Inflammatory macrophage (primary cell): ENCODE measurements around the gene JMJD6.
"Not testable (repeated sequence)": the region's sequence is repeated elsewhere in the genome, so short reads cannot be mapped to it uniquely, and the experiment has no call there.

Experiments used
- DNase-seq, 2 donors: peaks; one replicate each; pipeline ENCODE4 v3.0.0-alpha.2; 2020 to 2022
- total RNA-seq, 18 experiments: gene quantifications; one replicate each; lab custom pipeline; 2026; ENCODE audit warnings: mixed read lengths in 6 of 18, inconsistent platforms in 2 of 18; lab: John Stamatoyannopoulos, UW

The JMJD6 gene
- 19.4 to 42.8 (median 30.0) reads per million in 18 experiments for total RNA-seq

- DNase-seq, result peak; percentile 95 to 97
These were observed at the start of gene JMJD6 for GRCh38 chr17:76726231-76726775. Gene JMJD6 (minus strand): TSS chr17:76726606. CDS start chr17:76726475, 131 bp downstream.

GRCh38 chr17:76775021-76775600 lies 48.7 kb upstream of the JMJD6 start:
- DNase-seq, result no peak

- DNase-seq, result peak; percentile 1 to 55
These were observed 46.6 kb upstream of the JMJD6 start for GRCh38 chr17:76772842-76773525.

DNA sequence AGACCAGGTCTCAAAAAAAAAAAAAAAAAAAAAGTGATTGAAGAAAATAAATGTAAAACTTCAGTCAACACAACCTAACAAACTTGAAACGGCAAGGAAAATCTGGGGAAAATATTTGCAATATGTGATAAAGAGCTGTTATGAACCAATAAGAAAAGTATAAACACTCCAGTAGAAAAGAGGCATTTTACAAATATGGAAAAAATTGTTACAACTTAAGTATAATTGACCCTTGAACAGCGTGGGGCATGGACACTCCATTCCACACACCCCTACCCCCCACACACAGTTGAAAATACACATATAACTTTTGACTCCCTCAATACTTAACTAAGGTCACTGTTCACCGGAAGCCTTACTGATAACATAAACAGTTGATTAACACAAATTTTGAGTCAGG lies 32.2 kb upstream of the JMJD6 start:
- DNase-seq, result no peak

GRCh38 chr17:76757256-76757655 lies 30.9 kb upstream of the JMJD6 start:
- no peak for DNase-seq

DNA sequence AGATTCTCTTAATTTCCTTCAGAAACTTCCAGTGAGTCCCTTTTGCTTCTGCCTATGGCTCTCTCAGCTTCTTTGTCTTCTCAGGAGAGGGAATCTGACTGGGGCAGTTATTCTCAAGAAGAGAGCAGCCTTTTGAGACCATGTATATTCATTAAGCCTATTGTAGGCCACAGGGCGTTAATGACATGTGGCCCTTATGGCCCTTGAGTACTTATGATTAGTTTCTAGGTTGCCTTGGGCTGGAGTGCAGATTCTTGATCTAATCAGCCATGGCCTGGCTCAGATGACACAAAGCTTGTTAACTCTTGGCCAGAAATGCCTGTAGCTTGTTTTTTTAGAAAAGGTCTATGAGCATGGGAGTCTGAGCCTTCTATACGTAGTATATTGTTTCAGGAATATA lies 28.9 kb upstream of the JMJD6 start:
- no peak for DNase-seq

DNA sequence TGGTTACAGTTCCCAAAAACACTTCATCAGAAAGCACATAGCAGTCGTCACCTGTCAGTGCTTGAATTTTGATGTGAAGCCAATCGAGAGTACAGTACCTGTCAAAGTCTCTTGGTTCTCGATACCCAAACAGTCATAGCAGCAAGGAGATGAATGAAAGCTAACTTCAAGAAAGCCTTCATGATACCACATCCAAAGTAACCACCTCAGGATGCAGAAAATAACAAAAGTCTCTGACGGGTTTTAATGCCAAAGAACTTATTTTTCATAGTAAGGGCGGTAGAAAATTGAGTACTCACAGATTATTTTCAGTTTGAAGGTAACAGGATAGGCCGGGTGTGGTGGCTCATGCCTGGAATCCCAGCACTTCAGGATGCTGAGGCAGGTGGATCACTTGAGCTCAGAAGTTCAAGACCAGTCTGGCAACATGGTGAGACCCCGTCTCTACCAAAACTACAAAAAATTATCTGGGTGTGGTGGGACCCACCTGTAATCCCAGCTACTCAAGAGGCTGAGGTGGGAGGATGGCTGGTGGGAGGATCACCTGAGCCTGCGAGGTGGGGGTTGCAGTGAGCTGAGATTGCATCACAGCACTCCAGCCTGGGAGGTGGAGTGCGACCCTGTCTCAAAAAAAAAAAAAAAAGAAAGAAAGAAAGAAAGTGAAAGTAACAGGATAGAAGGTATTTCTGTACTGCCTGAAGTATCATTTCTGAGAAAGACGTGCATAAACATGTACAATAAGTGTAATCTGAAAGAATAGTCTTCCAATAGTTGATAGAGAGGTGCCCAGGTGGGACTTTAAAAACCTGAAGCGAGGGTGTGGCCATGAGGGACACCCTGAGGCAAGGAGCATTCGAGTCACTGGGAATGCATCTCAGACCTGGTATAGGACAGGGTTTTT lies 26.9 kb upstream of the JMJD6 start:
- no peak for DNase-seq

GRCh38 chr17:76752006-76752405 lies 25.6 kb upstream of the JMJD6 start:
- DNase-seq, result no peak

DNA sequence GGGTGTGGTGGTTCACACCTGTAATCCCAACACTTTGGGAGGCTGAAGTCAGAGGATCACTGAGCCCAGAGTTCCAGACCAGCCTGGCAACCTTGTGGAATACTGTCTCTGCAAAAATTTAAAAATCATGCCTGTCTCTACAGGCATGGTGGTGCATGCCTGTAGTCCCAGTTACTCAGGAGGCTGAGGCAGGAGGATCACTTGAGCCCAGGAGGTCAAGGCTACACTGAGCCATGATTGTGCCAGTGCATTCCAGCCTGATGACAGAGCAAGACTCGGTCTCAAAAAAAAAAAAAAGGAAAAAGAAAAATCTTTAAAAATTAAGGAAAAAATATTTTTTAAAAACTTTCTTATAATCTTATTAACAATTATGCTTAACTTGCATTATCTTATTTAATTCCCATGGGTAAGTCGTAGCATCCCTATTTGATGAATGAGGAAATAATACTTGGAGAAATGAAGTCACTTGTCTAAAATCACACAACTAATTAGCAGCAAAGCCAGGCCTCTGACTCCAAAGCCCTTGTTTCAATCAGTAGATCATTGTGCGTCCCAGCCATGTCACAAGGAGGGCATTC lies 25.1 kb upstream of the JMJD6 start:
- DNase-seq, result no peak

DNA sequence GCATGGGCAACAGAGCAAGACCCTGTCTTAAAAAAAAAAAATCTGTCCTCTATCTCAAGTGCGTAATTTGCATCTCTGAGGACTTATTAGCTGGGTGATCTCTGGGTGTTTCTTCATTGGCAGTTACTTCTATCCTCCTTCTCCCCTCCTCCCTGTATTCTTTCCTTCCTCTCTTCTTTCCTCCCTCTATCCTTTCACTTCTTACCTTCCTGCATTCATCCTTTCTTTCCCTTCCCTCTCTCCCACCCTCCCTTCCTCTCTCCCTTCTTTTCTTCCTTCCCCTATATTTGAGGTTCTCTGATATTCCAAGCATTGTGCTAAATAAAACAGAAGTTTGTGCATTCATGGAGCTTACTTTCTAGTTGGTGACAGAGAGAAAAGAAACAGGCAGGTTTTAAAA lies 22.3 kb upstream of the JMJD6 start:
- no peak for DNase-seq

DNA sequence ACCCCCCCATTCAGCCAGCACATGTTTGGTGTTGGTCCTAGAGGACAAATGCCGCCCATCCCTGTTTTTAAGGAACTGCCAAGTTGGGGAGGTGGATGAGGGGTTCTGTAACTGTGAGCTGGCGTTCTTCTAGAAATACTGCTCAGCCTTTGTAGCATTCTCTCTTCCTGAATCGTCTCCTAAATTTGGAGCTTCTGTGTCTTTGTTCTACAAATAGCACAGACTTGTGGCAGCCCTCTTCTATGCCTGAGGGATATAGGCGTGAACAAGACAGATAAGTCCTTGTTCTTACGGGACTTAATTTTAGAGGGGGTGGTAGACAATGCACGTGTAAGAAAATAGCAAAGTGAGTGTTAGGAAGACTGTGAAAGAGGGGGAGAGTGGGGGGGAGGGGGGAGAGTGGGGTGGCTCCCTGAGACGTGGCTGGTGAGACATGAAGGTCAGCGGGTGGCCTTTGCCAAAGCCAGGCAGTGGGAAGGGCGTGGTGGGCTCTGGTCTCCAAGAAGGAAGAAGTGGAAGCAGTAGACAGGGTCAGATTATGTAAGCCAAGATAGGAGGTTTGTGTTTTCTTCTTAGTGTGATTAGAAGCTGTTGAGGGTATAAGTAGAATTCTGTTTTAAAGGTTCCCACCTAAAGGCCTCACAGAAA lies 21.4 kb upstream of the JMJD6 start:
- DNase-seq, result no peak

DNA sequence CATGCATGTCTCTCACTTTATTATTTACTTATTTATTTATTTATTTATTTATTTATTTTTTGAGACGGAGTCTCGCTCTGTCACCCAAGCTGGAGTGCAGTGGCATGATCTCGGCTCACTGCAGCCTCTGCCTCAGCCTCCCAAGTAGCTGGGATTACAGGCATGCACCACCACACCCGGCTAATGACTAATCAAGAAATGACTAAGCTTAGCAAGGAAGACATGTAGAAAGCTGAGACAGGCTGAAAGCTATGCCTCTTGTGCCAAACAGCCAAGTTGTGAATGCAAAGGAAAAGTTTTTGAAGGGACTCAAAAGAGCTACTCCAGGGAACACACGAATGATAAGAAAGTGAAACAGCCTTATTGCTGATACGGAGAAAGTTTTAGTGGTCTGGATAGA lies 19.4 kb upstream of the JMJD6 start:
- not testable (repeated sequence) for DNase-seq

- no peak for DNase-seq
These were observed 18.3 kb upstream of the JMJD6 start for GRCh38 chr17:76744747-76745146.

- DNase-seq, result no peak
These were observed 16.6 kb upstream of the JMJD6 start for GRCh38 chr17:76742958-76743357.

GRCh38 chr17:76740329-76741118 lies 14.1 kb upstream of the JMJD6 start:
- no peak for DNase-seq

DNA sequence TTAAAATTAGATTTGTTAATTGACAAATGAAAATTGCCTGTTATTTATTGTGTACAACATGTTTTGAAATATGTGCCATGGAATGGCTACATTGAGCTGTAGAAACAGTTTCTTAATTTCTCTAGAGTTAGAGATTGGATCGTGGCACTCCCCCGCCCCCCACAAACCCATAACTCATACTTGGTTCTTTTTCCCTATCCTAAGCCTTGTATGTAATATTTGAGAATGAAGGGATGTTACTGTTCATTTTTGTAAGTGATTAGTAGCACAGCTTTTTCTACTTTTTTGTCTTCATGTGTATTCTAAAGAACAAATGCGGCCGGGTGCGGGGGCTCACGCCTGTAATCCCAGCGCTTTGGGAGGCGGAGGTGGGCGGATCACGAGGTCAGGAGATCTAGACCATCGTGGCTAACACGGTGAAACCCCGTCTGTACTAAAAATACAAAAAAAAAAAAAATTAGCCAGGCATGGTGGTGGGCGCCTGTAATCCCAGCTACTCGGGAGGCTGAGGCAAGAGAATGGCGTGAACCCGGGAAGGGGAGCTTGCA lies 13.2 kb upstream of the JMJD6 start:
- DNase-seq, result not testable (repeated sequence)

DNA sequence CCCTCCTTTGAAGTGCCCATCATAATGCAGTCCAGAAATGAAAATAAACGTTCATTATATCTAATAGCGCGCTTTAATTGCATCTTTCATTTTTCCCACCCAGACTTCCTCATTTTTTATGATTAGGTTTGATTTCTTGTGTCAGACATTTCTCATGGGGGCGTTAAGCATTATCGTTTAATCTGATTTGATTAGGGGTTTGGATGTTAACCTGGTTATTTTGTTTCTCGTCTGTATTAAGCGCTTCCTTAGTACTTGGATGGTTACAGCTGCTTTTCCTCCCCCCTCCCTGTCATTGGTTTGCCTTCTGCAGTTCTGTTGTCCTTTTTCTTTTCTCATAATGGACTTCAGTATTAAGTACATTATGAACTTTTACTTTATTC lies 12.1 kb upstream of the JMJD6 start:
- DNase-seq, result no peak

DNA sequence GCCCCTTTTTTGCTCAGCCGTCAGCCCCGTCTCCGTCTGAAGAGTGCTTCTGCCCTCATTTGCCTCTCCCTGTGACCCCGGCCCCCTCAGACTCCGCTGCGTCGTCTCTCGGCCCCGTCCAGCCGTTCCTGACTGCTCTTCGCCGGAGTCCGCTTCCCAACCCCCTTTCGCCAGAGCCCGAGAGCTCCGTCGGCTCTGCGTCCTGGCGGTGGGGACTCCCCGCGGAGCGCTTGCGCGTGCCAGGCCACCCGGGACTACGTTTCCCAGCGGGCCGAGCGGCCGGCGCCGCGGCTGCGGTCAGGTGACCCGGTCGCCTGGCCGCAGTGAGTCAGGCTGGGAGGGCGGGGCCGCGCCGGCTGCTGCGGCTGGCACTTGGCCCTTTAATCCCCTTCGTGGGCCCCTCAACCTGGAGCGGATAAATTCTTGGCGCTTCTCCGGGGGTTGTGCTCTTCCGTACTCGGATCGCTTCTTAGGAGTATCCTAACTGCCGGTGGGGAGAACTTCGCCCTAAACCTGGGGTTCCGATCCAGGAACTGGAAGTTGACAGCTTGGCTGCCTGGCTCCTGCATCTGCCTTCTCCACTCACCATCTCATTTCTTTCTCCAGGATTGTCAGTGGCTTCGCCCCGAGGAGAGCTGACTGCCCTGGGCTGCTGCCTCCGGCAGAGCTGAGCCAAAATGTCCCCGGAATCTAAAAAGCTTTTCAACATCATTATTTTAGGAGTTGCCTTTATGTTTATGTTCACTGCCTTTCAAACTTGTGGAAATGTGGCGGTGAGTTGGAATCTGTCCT lies 11.5 kb upstream of the JMJD6 start, which contains the start of gene MFSD11:
Gene MFSD11 (plus strand): TSS at position 444 of the 792 bp plus-strand sequence. CDS start 234 bp downstream, at position 678.
- peak; percentile 90 to 94 for DNase-seq

GRCh38 chr17:76737082-76737675 lies 10.8 kb upstream of the JMJD6 start, which contains the start of gene SRSF2:
Gene SRSF2 (minus strand): TSS chr17:76737331. CDS start chr17:76737160, 171 bp downstream.
- peak; percentile 99 for DNase-seq
